Measurements from ENCODE around the gene EXPH5.

DNA sequence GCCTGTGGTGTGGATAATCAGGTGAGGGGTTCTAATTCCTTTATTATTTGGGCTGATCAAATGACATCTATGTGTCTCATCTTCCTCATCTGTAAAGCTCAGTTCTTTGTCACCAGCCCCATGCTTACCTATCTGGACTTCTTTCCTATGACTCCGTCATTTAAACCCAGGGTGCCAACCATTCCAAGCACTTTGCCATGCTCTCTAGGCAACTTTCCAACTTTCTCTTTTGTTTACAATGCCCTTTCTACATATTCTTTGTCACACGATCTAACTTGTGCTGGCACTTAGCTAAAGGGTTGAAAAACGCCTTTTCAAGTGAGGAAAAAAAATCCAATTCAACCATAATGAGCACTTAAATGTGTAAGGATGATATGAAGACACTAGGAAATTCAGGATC, 27.9 kb downstream of the EXPH5 start:
- TF ChIP-seq CTCF (IDR thresholded peaks at IDR 0.05) (no peak), POLR2A (IDR thresholded peaks at IDR 0.05) (no peak), EP300 (IDR thresholded peaks at IDR 0.05) (no peak)
